Endothelial cell of umbilical vein (primary cell): ENCODE data around the gene HDAC11.

Experiments
- CTCF ChIP-seq, 2 donors: IDR thresholded peaks; 1 replicate in 1 of 2; 2 replicates in 1 of 2; pipeline ENCODE4 v1.5.1; 2011; ENCODE audit warnings: low read length in 2 of 2, mild to moderate bottlenecking in 2 of 2, moderate library complexity in 2 of 2, control low read depth in 1 of 2, inconsistent platforms in 1 of 2, low read depth in 1 of 2; ENCODE audit not compliant: insufficient read depth in 1 of 2; ENCODE audit errors: extremely low read depth in 1 of 2
- GATA2 ChIP-seq: IDR thresholded peaks from 2 replicates; pipeline ENCODE4 v1.7.0; 2011; ENCODE audit warnings: low read depth, mild to moderate bottlenecking, moderate library complexity, mixed read lengths, low read length; ENCODE audit not compliant: insufficient read length, insufficient read depth
- POLR2A ChIP-seq: IDR thresholded peaks from 2 replicates; pipeline ENCODE4 v1.6.1; 2012; ENCODE audit warnings: low read depth, mild to moderate bottlenecking, control low read depth, low read length
- POLR2AphosphoS5 ChIP-seq: IDR thresholded peaks from 2 replicates; pipeline ENCODE4 v1.6.1; 2012; ENCODE audit warnings: low read depth, mild to moderate bottlenecking, control low read depth, low read length, moderate library complexity; ENCODE audit not compliant: insufficient read depth

DNA sequence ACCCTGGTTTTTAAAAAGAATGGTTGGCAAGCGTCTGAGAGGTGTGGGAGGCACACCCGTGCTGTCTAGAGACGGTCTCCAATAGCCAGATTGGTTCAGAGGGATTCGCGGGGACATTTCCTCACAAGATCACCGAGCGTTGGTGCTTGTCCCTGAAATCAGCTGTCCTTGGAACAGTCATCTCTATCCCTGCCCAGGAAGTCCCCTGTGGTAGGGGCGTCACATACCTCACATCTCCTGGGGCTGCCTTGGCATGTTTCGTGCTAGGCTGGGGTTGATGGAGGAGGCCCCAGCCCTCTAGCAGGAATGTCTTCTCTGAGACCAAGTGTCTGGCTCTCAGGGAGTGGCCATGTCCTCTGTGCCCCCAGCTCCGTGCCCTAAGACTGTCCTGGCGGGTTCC is 75.6 kb downstream of the HDAC11 start:
- TF ChIP-seq CTCF (IDR thresholded peaks at IDR 0.05; ENCODE audit: extremely low read depth in 1 of 2, insufficient read depth in 1 of 2, low read depth in 1 of 2, low read length in 2 of 2), result no peak
- no peak for TF ChIP-seq POLR2AphosphoS5
- no peak for TF ChIP-seq POLR2A
- no peak for TF ChIP-seq GATA2
